NCI-H345 (cell line): Measurements from ENCODE around the gene FUT8.

ENCODE experiments used
- DNase-seq: peaks from one replicate; lab custom pipeline; 2025; lab: John Stamatoyannopoulos, UW

FUT8 gene

DNA sequence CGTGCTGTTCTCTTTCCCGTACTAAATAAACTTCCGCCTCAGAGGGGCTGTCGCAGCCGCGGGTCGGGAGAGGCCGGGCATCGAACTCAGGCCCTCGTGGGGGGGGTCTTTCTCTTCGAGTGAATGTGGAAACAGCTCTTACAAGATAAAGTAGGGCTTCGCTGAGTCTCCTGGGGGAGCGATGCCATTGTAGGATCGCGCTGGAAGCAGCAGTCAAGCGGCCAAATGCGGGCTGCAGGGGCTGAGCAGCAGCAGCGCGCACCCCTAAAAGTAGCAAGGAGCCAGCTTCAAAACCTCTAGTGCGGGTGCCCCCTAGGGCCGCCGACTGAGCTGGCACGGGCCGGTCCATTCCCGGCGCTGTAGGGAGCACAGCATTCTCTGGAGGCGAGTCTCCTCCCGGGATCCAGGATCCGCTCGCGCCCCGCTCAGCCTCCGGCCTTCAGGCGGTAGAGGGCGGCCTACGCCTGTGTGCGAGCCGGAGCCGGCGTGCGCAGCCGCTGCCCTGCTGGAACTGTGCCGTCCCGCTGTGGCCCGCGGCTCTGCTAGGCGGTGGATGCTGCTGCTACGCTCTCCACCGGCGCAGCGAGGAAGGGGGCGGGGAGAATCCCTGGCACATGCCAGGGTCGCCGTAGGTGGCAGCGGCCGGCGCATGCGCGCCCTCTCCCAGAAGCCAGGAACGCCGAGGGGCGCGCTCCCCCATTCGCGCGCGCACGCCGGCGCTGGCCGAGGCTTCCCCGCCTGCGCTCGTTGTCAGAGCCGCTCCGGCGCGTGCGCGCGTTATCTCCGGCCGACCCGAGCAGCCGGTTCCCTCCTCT lies at the start of gene FUT8:
Gene FUT8, plus strand, starts transcription at position 699 of the 815 bp plus-strand sequence. CDS start 148,834 bp downstream, outside the sequence.
- peak; percentile 98 for DNase-seq

DNA sequence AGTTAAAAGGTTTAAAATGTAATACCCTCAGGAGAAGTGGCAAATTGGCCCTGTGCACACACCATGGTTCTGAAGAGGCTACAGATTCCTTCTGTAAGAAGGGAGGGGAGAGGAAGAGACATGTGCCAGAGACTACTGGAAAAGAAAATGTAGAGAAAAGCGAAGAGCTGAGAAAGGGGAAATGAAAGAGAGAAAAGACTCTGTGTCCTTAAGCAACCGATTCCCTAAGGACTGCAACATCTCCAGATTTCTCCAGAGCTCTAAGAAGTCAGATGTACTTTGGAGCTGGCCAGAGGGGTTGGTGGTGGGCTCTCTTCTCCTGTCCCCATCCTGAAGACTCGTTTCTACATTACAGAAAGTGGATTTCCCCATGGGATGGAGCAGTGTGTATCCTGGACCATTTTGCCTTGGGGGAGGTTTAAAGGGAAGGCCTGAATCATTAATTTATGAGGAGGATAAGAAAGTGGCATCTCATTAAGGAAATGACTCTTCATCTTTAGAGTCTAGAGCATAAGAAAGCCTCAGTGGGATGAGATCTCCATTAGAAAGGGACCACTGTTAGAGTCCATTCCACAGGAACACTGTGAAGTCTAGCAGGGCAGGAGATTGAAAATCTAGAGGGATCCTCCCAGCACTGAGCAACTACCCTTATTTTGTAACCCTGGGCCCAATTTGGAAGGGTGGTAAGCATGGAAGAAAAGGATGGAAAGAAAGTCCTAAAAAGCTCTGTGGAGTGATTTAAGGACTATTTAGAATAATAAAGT lies 45.5 kb upstream of the FUT8 start:
- no peak for DNase-seq

DNA sequence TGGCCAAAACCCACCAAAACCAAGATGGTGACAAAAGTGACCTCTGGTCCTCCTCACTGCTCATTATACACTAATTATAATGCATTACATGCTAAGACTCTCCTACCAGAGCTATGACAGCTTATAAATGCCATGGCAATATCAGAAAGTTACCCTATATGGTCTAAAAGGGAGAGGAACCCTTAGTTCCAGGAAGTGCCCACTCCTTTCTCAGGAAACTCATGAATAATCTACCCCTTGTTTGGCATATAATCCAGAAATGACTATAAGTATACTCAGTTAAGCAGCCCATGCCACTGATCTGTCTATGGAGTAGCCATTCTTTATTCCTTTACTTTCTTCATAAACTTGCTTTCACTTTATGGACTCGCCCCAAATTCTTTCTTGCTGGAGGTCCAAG lies 43.0 kb upstream of the FUT8 start:
- DNase-seq = no peak

DNA sequence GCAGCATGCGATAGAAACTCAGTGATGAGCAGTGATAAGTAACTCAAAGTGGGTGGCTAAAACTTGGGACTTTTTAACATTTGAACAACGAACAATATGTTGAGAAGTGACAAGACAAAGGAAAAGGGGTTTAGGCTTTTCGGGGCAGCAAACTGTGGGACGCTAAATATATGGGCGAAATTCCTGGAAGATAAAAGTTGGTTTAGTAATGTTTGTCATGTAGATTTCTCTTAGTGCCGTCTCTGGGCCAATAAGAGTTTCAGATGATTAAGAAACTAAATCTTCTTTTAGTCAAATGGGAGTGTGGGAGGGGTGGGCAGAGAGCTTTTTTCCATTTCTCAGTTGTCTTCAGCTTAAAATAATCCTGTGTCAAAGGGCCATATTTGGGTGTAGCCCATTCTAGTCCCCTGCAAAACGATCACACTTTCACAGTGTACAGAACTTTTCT lies 41.7 kb upstream of the FUT8 start:
- no peak for DNase-seq

DNA sequence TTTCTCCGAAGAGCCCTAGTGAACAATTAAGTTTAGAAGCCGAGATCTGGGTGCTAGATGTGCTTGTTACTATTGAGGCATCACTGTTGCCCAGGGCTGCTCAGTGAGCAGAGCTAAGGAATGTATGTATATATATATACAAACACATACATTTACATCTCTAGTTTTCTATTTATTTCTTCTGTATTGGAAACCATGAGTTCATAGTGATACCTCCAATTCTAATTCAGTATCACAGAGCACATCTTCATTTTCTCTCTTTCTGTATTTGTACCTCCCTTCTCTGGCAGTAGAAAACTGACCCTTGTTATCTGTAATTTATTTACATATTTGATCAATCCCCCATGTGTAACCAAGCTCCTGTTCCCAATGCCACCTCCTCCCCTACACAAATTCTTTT lies 40.7 kb upstream of the FUT8 start:
- no peak for DNase-seq

DNA sequence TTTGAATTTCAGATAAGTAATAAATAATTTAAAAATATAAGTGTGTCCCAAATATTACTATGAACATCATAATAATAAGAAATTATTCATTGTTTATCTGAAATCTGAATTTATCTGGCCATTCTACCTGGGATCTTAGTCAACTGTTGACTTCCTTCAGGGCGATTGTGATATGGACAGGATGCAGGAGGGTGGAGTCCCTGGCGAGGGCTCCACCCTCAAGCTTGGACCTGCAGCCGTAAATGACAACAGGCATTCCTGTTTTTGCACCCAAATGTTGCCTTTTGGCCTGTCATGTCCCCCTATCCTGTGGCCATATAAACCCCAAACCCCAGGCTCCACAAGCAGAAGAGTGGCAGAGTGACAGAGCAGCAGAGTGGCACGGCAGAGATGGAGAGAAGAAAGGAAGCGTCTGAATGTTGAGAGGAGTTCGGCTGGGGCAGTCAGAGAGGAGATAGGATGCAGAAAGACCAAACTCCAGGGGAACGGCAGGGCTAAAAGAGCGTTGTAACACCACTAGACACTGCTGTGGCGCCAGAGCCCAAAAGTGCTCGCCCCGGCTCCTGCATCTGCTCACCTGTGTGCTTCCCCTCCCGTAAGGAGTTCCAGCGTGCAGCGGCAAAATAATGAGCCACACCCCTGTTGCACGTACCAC lies 39.4 kb upstream of the FUT8 start:
- DNase-seq = no peak

DNA sequence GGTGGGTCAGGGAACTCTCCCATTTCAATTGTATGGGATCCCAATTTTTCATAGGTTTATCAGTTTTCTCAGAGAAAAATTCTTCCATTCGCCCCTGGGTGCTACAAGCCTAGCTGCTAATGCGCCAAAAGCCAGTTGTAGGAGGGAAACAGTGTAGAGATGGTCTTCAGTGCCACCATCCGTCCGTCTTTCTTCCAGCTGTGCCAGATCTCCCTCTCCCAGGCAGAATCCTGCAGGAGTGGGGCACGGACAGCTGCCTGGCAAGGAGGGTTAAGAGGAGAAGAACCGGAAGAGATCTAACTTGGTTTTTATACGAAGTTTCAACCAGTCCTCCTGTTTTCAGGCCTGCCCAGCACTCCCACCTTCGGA lies 38.9 kb upstream of the FUT8 start:
- DNase-seq = no peak

DNA sequence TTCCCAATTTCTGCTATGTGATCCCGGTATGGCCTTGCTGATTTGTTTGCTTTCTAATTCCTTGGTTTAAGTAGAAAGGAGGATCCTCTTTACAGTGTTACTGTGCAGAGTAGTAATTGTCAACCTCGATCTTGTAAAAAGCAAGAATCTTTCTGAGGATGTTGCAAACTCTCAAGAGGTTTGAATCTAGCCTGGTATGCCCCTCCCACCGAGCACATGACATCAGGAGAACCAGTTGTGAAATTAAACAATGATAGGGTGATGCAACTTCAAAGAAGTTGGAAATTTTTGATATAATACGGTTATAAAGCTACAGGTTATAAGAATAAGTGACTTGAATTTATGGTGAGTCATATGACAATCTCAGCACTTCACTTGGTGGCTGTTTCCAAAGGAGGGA lies 35.0 kb upstream of the FUT8 start:
- no peak for DNase-seq

DNA sequence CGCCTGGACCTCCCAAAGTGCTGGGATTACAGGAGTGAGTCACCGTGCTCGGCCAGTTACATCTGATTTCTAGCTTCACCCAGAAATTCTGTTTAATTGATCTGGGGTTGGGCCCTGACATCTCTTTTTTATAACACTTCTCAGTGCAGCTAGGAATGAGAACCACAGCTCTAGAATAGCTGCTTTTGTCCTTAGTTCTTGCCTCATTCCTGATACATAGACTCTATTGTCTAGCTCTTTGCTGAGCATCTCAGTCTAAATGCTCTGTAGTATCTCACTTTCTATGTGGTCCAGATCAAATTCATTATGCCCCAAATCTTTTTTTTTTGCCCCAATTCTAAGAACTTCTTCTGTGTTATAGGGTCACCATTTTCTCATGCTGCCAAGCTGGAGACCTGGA lies 29.9 kb upstream of the FUT8 start:
- no peak for DNase-seq

DNA sequence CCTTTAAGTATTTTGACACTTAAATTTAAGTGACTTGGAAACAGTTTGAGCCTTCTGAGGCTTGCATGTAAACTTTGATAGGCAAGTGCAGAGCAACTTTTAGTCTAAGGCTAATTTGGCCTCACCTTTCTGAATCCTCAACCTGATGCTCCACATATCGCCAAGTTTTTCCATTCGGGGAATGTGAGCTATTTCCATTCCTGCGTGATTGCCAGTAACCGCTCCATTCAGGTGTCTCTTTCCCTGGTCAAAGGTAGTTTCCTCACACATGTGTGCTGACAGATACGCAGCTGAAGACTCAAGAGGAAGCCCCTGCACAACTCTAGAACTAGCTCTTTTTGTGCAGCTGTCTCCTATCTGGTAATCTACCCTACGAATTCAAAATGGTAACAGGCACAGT lies 25.4 kb upstream of the FUT8 start:
- DNase-seq = no peak

DNA sequence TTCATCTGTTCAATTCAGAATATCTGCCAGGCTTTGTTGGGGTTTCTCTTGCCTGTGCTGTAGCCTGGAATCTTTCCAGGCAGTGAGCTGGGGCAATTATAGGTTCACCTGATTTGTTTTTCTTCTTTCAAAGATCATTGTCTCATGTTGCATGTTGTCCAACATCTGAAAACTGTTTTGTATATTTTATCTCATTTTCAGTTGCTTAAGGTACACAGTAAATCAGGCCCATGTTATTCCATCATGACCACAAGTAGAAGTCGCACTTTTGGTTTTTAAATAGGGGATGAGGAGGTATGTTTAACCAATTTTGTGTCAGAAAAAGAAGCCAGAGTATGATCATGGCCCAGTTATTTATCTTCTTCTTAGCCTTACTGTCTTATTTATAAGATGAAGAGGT lies 24.9 kb upstream of the FUT8 start:
- no peak for DNase-seq

DNA sequence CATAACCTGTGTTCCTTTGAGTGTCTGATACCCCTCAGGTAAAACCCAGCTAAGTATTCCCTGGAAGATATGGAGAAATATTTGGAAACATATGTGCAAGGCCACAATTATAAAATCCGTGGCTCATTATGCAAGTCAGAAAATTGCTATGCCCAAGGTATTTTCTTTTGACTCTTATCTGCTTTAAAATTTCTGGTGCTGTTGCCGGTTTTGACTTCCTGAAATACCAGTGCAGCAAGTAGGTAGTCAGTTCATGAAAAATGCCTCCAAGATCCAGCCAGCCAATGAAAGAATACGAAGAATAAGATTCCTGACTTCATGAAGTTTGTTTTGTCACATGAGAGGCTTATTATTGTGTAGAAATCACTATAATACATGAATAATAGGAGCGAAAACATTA lies 20.2 kb upstream of the FUT8 start:
- DNase-seq = no peak

DNA sequence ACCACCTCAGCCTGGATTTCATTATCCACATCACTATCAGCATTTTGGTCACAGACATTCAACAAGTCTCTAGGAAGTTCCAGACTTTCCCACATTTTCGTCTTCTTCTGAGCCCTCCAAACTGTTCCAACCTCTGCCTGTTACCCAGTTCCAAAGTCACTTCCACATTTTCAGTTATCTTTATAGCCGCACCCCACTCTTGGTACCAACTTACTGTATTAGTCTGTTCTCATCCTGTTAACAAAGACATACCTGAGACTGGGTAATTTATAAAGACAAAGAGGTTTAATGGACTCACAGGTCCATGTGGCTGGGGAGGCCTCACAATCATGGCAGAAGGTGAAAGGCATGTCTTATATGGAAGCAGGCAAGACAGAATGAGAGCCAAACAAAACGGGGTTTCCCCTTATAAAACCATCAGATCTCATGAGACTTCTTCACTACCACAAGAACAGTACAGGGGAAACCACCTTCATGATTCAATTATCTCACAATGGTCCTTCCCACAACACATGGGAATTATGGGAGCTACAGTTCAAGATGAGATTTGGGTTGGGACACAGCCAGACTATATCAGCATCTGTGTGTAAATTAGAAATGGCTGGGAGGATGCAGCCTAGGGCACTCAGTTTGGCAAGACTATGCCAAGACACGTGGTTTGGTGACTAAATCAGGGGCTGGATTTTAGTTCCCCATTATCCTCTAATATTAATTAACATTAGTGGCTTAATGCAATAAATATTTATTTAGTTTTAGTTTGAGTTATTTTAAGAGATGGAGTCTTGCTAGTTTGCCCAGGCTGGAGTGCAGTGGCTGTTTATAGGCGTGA lies 16.2 kb upstream of the FUT8 start:
- DNase-seq = no peak

DNA sequence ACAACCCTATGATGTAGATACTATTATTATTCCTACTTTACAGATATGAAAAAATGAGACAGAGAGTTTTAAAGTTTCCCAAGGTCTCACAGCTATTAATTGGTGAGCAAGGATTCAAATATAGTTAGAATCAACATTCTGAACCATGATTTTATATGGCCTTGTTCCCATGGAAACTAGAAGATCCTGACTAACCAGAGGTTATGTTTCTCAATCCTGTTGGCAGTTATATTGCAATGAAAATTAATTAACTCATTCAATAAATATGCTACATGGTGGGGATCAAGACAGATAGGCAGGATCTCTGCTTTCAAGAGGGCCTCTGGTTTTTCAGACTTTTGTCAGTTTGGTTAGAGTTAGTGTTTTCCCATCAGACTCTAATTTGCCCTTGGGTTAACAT lies 9.3 kb upstream of the FUT8 start:
- DNase-seq = no peak

DNA sequence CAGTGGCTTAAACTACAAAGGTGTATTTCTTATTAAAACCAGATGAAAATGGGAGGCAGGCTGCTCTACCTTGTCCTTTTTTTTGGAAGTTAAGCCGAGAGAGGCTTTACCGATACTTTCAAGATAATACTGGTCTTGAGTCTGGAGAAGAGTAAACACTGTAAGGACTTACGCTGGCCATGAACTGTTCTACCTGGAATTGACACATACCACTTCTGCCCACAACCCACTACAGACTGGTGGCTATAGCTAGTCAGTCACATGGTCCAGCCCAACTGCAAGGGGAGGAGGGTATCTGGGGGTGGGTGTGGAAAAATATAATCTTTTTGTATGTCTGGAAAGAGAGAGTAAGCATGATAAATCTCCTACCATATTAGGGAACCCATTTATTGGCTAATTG lies 4.4 kb upstream of the FUT8 start:
- no peak for DNase-seq

DNA sequence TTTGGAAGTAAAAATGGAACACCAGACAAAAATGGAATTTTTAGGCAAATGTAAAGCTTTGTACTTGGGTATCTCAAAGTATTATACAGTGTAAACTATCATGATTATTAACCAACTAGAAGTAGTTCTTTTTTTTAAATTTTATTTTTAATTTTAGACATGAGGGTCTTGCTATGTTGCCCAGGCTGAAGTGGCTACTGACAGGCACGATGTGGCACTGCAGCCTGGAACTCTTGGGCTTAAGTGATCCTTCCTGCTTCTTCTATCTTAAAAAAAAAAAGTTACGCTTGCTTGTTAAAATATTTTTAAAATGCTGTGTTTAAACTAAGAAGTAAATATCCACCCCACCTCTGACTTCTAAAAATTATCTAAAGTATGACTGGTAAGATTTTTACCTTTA lies 1.9 kb upstream of the FUT8 start:
- DNase-seq = no peak

DNA sequence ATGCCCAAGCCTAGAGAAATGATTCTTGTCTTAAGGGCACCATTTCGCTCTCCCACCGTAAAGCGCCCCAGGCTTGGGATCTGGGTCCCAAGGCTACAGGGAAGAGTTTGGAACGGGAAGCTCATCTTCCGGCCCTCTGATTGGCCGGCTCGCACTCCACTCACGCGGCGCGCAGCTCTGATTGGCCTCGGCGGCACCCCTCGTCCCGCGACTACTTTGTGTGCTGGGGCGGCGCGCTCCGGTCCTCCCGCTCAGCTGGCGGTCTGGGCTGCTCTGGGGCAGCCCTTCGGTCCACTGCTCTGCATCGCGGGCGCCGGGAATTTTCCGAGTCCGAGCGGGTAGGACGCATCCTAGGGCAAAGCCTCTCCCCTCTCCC lies 886 bp upstream of the FUT8 start:
- peak; percentile 92 for DNase-seq

DNA sequence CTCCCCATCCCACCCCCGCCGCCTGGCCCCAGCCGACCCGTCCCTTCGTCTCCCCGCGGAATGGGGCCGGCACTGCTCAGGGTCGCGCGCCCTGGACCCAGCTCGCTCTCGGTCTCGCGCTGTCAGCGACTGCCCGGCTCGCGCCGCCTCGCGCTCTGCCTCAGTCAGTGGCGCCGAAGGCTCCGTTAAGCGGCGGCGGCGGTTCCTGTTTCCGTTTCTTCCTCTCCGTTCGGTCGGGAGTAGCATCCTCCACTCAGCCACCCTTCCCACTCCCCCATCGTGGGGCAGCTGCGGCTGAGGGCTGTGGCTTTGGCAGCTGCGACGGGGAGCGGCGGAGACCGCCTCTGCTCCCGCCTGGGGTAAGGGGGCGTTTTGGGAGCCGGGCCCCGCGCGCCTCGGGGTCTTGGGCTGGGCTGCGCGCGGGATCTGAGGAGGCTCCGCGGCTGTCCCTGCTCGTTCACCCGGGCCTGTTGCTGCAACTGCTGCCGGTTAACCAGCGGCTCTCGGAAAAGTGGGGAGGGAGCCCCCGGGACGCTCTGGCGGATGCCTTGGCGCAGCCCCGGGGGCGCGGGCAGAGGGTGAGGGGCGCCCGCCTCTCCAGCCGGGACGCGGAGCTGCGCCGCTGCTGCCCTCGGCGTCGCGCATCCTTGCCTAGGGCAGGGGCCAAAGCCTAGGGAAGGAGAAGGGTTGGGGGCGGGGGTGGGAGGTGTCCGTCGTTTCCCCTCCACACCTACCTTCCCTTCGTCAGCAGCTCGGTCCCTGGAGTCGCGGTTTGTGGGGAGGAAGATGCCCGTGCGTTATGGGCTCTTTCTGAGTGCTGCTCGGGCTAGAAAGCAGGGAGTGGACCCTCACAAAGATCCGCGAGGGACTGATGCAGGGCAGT lies 567 bp downstream of the FUT8 start:
- DNase-seq = peak; percentile 86

DNA sequence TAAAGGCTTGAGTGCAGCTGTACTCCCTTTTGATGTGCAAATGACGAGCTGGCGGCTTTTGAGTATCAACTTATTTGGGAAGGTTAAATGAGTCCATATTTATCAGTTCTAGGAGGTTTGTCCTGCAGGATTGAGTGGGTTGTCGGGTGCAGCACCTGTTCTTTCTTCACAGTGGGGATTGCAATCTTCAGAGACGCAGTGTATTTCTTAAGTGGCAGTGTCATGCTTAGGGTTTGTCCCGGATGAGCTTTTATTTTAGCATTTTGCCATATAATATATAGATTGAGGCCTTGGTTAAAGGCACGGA lies 1.2 kb downstream of the FUT8 start:
- DNase-seq = no peak

DNA sequence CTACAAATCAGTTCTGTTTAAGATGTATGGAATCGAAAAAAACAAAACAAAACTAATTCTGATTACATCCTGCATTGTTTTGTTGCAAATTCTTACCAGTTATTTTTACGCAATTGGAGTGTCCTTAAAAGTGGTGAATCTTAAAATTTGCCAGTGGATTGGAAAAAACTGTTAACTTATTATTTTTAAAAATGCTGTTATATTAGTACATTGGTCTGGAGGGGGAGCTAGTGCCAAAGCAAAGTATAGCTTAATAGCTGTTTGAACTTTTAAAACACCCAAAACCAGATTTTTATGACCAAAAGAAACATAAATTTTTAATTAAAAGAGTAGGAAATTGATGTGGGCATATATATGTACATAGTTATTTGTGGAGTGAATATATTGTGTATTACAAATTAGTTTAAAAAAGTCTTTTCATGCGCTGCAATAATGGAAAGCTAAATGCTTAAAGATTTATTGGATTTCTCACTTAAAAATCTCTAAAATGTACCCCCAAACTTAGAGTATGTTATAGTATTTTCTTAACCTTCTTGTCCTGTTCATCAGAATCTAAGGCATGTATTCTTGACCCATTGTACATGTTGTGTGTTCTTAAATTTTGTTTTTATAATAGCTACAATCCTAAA lies 2.5 kb downstream of the FUT8 start:
- DNase-seq = peak; percentile 14

DNA sequence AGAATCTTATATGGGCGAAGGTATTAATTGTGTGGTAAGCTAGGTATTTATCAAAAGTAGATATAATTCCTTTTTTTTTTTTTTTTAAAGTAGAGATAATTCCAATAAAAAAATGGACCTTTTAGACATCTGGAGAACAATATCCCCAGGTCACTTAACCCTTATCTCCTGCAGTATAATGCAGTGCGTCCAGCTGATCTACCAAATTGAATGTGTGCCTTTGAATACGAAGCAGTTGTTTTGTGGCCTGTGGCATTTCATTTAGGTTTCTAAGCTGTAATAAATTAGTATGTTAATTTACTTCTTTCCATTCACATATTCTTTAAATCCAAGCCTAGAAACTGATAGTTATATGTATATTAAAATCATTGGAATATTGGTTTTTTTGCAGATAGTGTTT lies 3.1 kb downstream of the FUT8 start:
- no peak for DNase-seq
